Lower leg skin (tissue), 3 donors: Measurements from ENCODE around the gene ULK1.

ENCODE experiments used
- POLR2A ChIP-seq, 2 donors: fragments of 450-650 bp; IDR thresholded peaks; one replicate each; pipeline ENCODE4 v1.6.1; 2016 to 2017; ENCODE audit warnings: antibody characterized with exemption in 2 of 2, mild to moderate bottlenecking in 1 of 2, moderate library complexity in 1 of 2
- TF ChIP-seq, protein P1 (sequence below), 3 donors: fragments of 450-650 bp; IDR thresholded peaks; one replicate each; pipeline ENCODE4 v1.5.1; 2016; ENCODE audit warnings: antibody characterized with exemption in 3 of 3, mild to moderate bottlenecking in 3 of 3, moderate library complexity in 2 of 3

DNA sequence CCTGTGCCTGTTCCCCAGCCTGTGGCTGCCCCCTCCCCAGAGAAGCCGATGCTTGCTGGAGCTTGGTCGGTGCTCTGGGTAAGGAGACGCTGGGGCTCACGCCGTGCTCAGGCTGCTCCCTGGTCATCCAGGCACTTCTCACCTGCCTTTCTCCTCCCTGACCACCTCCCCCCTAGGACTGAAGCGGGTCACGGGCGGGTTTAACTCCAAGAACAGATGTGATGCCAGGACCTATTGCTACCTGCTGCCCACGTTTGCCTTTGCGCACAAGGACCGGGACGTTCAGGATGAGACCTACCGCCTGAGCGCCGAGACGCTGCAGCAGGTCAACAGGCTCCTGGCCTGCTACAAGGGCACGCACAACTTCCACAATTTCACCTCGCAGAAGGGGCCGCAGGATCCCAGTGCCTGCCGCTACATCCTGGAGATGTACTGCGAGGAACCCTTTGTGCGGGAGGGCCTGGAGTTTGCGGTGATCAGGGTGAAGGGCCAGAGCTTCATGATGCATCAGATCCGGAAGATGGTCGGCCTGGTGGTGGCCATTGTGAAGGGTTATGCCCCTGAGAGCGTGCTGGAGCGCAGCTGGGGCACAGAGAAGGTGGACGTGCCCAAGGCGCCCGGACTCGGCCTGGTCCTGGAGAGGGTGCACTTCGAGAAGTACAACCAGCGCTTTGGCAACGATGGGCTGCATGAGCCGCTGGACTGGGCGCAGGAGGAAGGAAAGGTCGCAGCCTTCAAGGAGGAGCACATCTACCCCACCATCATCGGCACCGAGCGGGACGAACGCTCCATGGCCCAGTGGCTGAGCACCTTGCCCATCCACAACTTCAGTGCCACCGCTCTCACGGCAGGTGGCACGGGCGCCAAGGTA, 46.9 kb downstream of the ULK1 start:
- TF ChIP-seq, protein P1, sequence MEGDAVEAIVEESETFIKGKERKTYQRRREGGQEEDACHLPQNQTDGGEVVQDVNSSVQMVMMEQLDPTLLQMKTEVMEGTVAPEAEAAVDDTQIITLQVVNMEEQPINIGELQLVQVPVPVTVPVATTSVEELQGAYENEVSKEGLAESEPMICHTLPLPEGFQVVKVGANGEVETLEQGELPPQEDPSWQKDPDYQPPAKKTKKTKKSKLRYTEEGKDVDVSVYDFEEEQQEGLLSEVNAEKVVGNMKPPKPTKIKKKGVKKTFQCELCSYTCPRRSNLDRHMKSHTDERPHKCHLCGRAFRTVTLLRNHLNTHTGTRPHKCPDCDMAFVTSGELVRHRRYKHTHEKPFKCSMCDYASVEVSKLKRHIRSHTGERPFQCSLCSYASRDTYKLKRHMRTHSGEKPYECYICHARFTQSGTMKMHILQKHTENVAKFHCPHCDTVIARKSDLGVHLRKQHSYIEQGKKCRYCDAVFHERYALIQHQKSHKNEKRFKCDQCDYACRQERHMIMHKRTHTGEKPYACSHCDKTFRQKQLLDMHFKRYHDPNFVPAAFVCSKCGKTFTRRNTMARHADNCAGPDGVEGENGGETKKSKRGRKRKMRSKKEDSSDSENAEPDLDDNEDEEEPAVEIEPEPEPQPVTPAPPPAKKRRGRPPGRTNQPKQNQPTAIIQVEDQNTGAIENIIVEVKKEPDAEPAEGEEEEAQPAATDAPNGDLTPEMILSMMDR (IDR thresholded peaks at IDR 0.05) = no peak
- TF ChIP-seq POLR2A (IDR thresholded peaks at IDR 0.05) = no peak
